Testis (tissue), 3 donors: ENCODE measurements around the gene PRKG1. TPM values are rescaled to one million over a fixed set of nuclear protein-coding genes. Genes with fewer than 3 reads are reported as not detected.

Source experiments
- DNase-seq: peaks from one replicate; pipeline ENCODE4 v3.0.0-alpha.2; 2019
- H3K27ac ChIP-seq, 2 donors: fragments of 200-600 bp; sonication (generic); one replicate each; pipeline ENCODE4 v1.5.1; 2019
- H3K27me3 ChIP-seq: fragments of 200-600 bp; sonication (generic); one replicate; pipeline ENCODE4 v1.5.1; 2019
- H3K36me3 ChIP-seq: fragments of 200-600 bp; sonication (generic); one replicate; pipeline ENCODE4 v1.5.1; 2017; ENCODE audit warnings: low read depth; ENCODE audit errors: missing control alignments
- H3K4me1 ChIP-seq: fragments of 200-600 bp; sonication (generic); one replicate; pipeline ENCODE4 v1.5.1; 2019
- H3K4me3 ChIP-seq, 2 donors: fragments of 200-600 bp; sonication (generic); one replicate each; pipeline ENCODE4 v1.5.1; 2017 to 2019
- H3K9me3 ChIP-seq: fragments of 200-600 bp; sonication (generic); one replicate; pipeline ENCODE4 v1.5.1; 2017
- CTCF ChIP-seq, 3 experiments: fragments of 450-650 bp in 2 of 3; fragments of 200-600 bp in 1 of 3; sonication (generic) in 1 of 3; IDR thresholded peaks; one replicate each; pipeline ENCODE4 v1.5.1; 2016 to 2019; ENCODE audit warnings: antibody characterized with exemption in 3 of 3, mild to moderate bottlenecking in 2 of 3, moderate library complexity in 1 of 3
- POLR2A ChIP-seq: fragments of 450-650 bp; IDR thresholded peaks from one replicate; pipeline ENCODE4 v1.6.1; 2017; ENCODE audit warnings: antibody characterized with exemption, mild to moderate bottlenecking, moderate library complexity
- WGBS, 2 donors: methylation state at CpG; one replicate each; pipeline ENCODE4 v1.1.5; 2018; 5-methylcytosine and 5-hydroxymethylcytosine counted together
- intact Hi-C: fragments of 100-400 bp; cut with DNase I; formaldehyde crosslinking; loops from one replicate; pipeline ENCODE4 v1.15.1; 2023; ENCODE audit warnings: low total_unique reads
- polyA plus RNA-seq: library from polyadenylated mRNA; stranded (reverse); fragments of 350-450 nt; fragmentation: Illumina TruSeq; extraction: RNeasy Lipid Tissue Mini Kit (QIAGEN cat#74804); gene quantifications from one replicate; pipeline ENCODE4 v1.2.3, GENCODE V29; 2014; ENCODE audit warnings: low read depth, low replicate concordance; ENCODE audit not compliant: insufficient read depth
- total RNA-seq, 2 donors: library from RNA; depleted of rRNA; stranded (reverse); fragments of >200 nt; gene quantifications; one replicate each; pipeline ENCODE4 v1.2.3, GENCODE V29; 2016

PRKG1 gene
- total and polyA plus RNA-seq, 3 donors from 2014 or later: 6.3 to 15.3 (median 12.5) TPM

- H3K4me1 ChIP-seq: peaks cover 7% of the 10 kb centered on the region
- H3K27ac ChIP-seq: peak overlapping the region in 1 of 2 donors; percentile 27
- intact Hi-C loops: no loop called here
- H3K27me3 ChIP-seq: no peaks in the 10 kb centered on the region
- no peak for TF ChIP-seq CTCF (IDR thresholded peaks at IDR 0.05)
- no peak for TF ChIP-seq POLR2A
- no peaks in the 10 kb centered on the region for H3K9me3 ChIP-seq
- no peaks in the 10 kb centered on the region for H3K36me3 ChIP-seq
- no peak overlapping the region for H3K4me3 ChIP-seq
- DNase-seq: peak; percentile 30
Measured at GRCh38 chr10:51031950-51032349, 42.3 kb upstream of the PRKG1 start.

- 92 to 96% methylated on average over 4 of the region's 4 CpGs for WGBS, 2 donors
Measured at GRCh38 chr10:51034769-51035168, 39.5 kb upstream of the PRKG1 start.

GRCh38 chr10:51035344-51035743, 38.9 kb upstream of the PRKG1 start:
- no peak for TF ChIP-seq CTCF (IDR thresholded peaks at IDR 0.05)
- TF ChIP-seq POLR2A: no peak
- 87 to 90% methylated on average over 4 of the region's 4 CpGs for WGBS, 2 donors
- DNase-seq: no peak
- intact Hi-C loops: no loop called here
- Histone ChIP-seq H3K4me1 (no peaks in the 10 kb centered on the region), H3K9me3 (no peaks in the 10 kb centered on the region), H3K27me3 (no peaks in the 10 kb centered on the region), H3K27ac (no peak overlapping the region), H3K4me3 (no peak overlapping the region), H3K36me3 (no peaks in the 10 kb centered on the region)

More at GRCh38 chr10:51034769-51035168, 39.5 kb upstream of the PRKG1 start:
- no peaks in the 10 kb centered on the region for H3K4me1 ChIP-seq
- no peaks in the 10 kb centered on the region for H3K27me3 ChIP-seq
- intact Hi-C loops: no loop called here
- no peak overlapping the region for H3K27ac ChIP-seq
- H3K36me3 ChIP-seq: no peaks in the 10 kb centered on the region
- no peak for TF ChIP-seq POLR2A
- no peak for TF ChIP-seq CTCF (IDR thresholded peaks at IDR 0.05)
- H3K9me3 ChIP-seq: no peaks in the 10 kb centered on the region
- H3K4me3 ChIP-seq: no peak overlapping the region
- DNase-seq: no peak

GRCh38 chr10:51045871-51046270, 28.4 kb upstream of the PRKG1 start:
- Histone ChIP-seq H3K4me1 (no peaks in the 10 kb centered on the region), H3K36me3 (no peaks in the 10 kb centered on the region), H3K9me3 (no peaks in the 10 kb centered on the region), H3K27ac (no peak overlapping the region), H3K27me3 (no peaks in the 10 kb centered on the region), H3K4me3 (no peak overlapping the region)
- TF ChIP-seq CTCF (IDR thresholded peaks at IDR 0.05): no peak
- intact Hi-C loops: no loop called here
- no peak for DNase-seq
- 91 to 95% methylated on average over 2 of the region's 2 CpGs for WGBS, 2 donors

GRCh38 chr10:51046654-51047053, 27.6 kb upstream of the PRKG1 start:
- Histone ChIP-seq H3K36me3 (no peaks in the 10 kb centered on the region), H3K4me3 (no peak overlapping the region), H3K4me1 (no peaks in the 10 kb centered on the region), H3K27ac (no peak overlapping the region), H3K27me3 (no peaks in the 10 kb centered on the region), H3K9me3 (no peaks in the 10 kb centered on the region)
- WGBS, 2 donors: 90 to 93% methylated on average over 6 of the region's 6 CpGs
- no peak for DNase-seq
- TF ChIP-seq CTCF (IDR thresholded peaks at IDR 0.05) (no peak), POLR2A (no peak)
- intact Hi-C loops: no loop called here
